GM10266 (cell line): ENCODE measurements around the gene KRT6B.

Source experiments
- DNase-seq: peaks from one replicate; pipeline ENCODE4 v3.0.0; 2012; ENCODE audit errors: extremely low spot score
- CTCF ChIP-seq: IDR thresholded peaks from 2 replicates; pipeline ENCODE4 v1.5.1; 2012; ENCODE audit warnings: mild to moderate bottlenecking, low read depth; ENCODE audit not compliant: control insufficient read depth, insufficient read depth; ENCODE audit errors: missing control alignments

The KRT6B gene

GRCh38 chr12:52436000-52436827 is 15.7 kb downstream of the KRT6B start:
- no peak for TF ChIP-seq CTCF
- no peak for DNase-seq

GRCh38 chr12:52435659-52435999 is 16.3 kb downstream of the KRT6B start:
- no peak for TF ChIP-seq CTCF
- DNase-seq, result no peak

GRCh38 chr12:52434760-52435530 is 17.0 kb downstream of the KRT6B start:
- no peak for TF ChIP-seq CTCF
- no peak for DNase-seq

GRCh38 chr12:52434081-52434733 is 17.7 kb downstream of the KRT6B start, which contains the start of gene KRT75:
KRT75 (minus strand) TSS chr12:52434371; CDS start chr12:52434304, 67 bp downstream.
- no peak for DNase-seq

GRCh38 chr12:52433501-52434080 is 18.4 kb downstream of the KRT6B start:
- TF ChIP-seq CTCF, result no peak
- no peak for DNase-seq

More at GRCh38 chr12:52434081-52434733, 17.7 kb downstream of the KRT6B start, which contains the start of gene KRT75:
- TF ChIP-seq CTCF, result no peak

- DNase-seq, result no peak
- no peak for TF ChIP-seq CTCF
Measured at GRCh38 chr12:52432559-52433207, 19.3 kb downstream of the KRT6B start.
